ENCODE results near the gene TTLL11. TPM values are rescaled to one million over a fixed set of nuclear protein-coding genes. Genes with fewer than 3 reads are reported as not detected.

TTLL11 gene
- total and polyA plus RNA-seq, 2 experiments from 2014 or later = 0.57 to 1.4 TPM

DNA sequence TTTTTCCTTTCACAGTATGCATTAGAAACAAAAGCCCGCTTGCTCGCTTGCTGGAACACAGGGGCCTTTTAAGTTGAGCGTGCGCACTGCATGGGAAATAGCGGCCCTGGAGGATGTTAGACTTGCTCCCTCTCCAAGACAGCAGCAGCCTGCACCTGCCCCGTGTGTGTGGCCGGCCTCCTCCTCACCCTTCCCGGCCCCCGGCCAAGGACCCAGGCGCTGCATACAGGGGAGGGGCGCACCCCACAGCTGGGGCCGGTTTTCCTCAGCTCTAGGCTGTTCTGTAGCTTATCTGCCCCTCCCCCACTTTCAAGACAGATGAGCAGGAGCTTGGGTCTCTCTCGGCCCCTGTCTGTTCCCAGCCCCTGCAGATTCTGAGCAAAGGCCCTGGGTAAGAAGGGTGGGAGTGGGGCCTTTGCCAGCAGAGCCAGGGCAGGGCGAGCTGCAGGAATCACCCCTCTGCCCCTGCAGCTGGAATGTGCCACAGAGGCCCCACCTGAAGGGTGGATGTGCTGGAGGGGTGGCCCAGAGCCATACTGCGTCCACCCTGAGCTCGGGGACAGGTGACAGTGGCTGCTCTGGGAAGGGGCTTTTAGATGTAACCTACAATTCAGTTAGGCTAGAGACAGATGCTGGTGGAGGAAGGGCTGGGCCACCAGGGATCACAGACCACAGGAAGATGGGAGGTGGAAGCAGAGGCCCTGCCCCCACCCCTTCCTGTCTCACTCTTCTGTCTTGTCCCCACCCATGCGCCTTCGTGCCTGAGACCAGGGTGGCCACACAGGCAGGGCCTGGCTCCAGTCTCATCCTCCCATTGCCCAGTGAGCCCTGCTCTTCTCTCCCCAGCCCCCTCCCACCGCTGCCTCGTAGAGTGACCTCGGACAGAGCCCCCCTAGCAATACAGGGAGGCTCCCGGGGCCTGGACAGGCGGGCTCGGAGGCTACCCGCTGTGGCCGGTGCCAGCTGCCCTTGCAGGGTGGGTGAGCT, 309.3 kb downstream of the TTLL11 start:
- peaks cover 23% of the 10 kb centered on the region for H3K36me3 Mint-ChIP-seq (ENCODE audit: low read depth)
- H3K36me3 ChIP-seq (ENCODE audit: insufficient read depth) = no peaks in the 10 kb centered on the region
- H3K4me1 Mint-ChIP-seq = peaks cover 37% of the 10 kb centered on the region
- ATAC-seq (peak; percentile 63), DNase-seq (ENCODE audit: low spot score) (peak; percentile 63)
- peaks cover 25% of the 10 kb centered on the region for H3K4me1 ChIP-seq (ENCODE audit: insufficient read depth)
- peaks cover 15% of the 10 kb centered on the region for H3K27me3 Mint-ChIP-seq (ENCODE audit: insufficient read depth, low read depth, poor library complexity)
- H3K4me3 Mint-ChIP-seq = peak overlapping the region; percentile 27; the same call in 2 of the 3 replicates
- H3K9me2 ChIP-seq (ENCODE audit: insufficient read depth) = no peaks in the 10 kb centered on the region
- H4K20me1 ChIP-seq (replicated peaks; ENCODE audit: insufficient read depth) = no peaks in the 10 kb centered on the region; the same call in none of the 2 replicates
- no peak overlapping the region for H2AFZ ChIP-seq
- H3K79me2 ChIP-seq (replicated peaks; ENCODE audit: insufficient read depth) = peaks cover 5% of the 10 kb centered on the region; the same call in 1 of the 2 replicates
- no peaks in the 10 kb centered on the region for H3F3A ChIP-seq (replicated peaks; ENCODE audit: low read depth)
- no peaks in the 10 kb centered on the region for H3K9me3 Mint-ChIP-seq
- H3K4me3 ChIP-seq = no peak overlapping the region
- no peaks in the 10 kb centered on the region for H3K27me3 ChIP-seq (ENCODE audit: insufficient read depth)
- H3K4me2 ChIP-seq = peak overlapping the region; percentile 65
- H3K27ac ChIP-seq (ENCODE audit: low read depth) = peak overlapping the region; percentile 59; the same call in 1 of the 2 replicates
- H3K27ac Mint-ChIP-seq = peak overlapping the region; percentile 25; the same call in 1 of the 2 replicates
- TF ChIP-seq, protein P1, sequence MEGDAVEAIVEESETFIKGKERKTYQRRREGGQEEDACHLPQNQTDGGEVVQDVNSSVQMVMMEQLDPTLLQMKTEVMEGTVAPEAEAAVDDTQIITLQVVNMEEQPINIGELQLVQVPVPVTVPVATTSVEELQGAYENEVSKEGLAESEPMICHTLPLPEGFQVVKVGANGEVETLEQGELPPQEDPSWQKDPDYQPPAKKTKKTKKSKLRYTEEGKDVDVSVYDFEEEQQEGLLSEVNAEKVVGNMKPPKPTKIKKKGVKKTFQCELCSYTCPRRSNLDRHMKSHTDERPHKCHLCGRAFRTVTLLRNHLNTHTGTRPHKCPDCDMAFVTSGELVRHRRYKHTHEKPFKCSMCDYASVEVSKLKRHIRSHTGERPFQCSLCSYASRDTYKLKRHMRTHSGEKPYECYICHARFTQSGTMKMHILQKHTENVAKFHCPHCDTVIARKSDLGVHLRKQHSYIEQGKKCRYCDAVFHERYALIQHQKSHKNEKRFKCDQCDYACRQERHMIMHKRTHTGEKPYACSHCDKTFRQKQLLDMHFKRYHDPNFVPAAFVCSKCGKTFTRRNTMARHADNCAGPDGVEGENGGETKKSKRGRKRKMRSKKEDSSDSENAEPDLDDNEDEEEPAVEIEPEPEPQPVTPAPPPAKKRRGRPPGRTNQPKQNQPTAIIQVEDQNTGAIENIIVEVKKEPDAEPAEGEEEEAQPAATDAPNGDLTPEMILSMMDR (conservative IDR thresholded peaks at IDR 0.05; ENCODE audit: low read depth in 2 of 2) = no peak
- TF ChIP-seq EZH2phosphoT487 (IDR thresholded peaks at IDR 0.05; ENCODE audit: unreplicated experiment) (no peak), STAT1 (IDR thresholded peaks at IDR 0.05; ENCODE audit: unreplicated experiment) (no peak), NANOG (IDR thresholded peaks at IDR 0.05; ENCODE audit: borderline replicate concordance) (no peak), CREB1 (CRISPR knock-in tag; IDR thresholded peaks at IDR 0.05; ENCODE audit: low read depth) (no peak), EZH2 (IDR thresholded peaks at IDR 0.05; ENCODE audit: low read depth, unreplicated experiment) (no peak), ZNF114 (CRISPR knock-in tag; IDR thresholded peaks at IDR 0.05) (no peak)
- TF ChIP-seq, protein P2, sequence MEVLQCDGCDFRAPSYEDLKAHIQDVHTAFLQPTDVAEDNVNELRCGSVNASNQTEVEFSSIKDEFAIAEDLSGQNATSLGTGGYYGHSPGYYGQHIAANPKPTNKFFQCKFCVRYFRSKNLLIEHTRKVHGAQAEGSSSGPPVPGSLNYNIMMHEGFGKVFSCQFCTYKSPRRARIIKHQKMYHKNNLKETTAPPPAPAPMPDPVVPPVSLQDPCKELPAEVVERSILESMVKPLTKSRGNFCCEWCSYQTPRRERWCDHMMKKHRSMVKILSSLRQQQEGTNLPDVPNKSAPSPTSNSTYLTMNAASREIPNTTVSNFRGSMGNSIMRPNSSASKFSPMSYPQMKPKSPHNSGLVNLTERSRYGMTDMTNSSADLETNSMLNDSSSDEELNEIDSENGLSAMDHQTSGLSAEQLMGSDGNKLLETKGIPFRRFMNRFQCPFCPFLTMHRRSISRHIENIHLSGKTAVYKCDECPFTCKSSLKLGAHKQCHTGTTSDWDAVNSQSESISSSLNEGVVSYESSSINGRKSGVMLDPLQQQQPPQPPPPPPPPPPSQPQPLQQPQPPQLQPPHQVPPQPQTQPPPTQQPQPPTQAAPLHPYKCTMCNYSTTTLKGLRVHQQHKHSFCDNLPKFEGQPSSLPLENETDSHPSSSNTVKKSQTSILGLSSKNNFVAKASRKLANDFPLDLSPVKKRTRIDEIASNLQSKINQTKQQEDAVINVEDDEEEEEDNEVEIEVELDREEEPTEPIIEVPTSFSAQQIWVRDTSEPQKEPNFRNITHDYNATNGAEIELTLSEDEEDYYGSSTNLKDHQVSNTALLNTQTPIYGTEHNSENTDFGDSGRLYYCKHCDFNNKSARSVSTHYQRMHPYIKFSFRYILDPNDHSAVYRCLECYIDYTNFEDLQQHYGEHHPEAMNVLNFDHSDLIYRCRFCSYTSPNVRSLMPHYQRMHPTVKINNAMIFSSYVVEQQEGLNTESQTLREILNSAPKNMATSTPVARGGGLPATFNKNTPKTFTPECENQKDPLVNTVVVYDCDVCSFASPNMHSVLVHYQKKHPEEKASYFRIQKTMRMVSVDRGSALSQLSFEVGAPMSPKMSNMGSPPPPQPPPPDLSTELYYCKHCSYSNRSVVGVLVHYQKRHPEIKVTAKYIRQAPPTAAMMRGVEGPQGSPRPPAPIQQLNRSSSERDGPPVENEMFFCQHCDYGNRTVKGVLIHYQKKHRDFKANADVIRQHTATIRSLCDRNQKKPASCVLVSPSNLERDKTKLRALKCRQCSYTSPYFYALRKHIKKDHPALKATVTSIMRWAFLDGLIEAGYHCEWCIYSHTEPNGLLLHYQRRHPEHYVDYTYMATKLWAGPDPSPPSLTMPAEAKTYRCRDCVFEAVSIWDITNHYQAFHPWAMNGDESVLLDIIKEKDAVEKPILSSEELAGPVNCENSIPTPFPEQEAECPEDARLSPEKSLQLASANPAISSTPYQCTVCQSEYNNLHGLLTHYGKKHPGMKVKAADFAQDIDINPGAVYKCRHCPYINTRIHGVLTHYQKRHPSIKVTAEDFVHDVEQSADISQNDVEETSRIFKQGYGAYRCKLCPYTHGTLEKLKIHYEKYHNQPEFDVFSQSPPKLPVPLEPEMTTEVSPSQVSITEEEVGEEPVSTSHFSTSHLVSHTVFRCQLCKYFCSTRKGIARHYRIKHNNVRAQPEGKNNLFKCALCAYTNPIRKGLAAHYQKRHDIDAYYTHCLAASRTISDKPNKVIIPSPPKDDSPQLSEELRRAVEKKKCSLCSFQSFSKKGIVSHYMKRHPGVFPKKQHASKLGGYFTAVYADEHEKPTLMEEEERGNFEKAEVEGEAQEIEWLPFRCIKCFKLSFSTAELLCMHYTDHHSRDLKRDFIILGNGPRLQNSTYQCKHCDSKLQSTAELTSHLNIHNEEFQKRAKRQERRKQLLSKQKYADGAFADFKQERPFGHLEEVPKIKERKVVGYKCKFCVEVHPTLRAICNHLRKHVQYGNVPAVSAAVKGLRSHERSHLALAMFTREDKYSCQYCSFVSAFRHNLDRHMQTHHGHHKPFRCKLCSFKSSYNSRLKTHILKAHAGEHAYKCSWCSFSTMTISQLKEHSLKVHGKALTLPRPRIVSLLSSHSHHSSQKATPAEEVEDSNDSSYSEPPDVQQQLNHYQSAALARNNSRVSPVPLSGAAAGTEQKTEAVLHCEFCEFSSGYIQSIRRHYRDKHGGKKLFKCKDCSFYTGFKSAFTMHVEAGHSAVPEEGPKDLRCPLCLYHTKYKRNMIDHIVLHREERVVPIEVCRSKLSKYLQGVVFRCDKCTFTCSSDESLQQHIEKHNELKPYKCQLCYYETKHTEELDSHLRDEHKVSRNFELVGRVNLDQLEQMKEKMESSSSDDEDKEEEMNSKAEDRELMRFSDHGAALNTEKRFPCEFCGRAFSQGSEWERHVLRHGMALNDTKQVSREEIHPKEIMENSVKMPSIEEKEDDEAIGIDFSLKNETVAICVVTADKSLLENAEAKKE (CRISPR knock-in tag; IDR thresholded peaks at IDR 0.05) = no peak
- TF ChIP-seq, protein P3, sequence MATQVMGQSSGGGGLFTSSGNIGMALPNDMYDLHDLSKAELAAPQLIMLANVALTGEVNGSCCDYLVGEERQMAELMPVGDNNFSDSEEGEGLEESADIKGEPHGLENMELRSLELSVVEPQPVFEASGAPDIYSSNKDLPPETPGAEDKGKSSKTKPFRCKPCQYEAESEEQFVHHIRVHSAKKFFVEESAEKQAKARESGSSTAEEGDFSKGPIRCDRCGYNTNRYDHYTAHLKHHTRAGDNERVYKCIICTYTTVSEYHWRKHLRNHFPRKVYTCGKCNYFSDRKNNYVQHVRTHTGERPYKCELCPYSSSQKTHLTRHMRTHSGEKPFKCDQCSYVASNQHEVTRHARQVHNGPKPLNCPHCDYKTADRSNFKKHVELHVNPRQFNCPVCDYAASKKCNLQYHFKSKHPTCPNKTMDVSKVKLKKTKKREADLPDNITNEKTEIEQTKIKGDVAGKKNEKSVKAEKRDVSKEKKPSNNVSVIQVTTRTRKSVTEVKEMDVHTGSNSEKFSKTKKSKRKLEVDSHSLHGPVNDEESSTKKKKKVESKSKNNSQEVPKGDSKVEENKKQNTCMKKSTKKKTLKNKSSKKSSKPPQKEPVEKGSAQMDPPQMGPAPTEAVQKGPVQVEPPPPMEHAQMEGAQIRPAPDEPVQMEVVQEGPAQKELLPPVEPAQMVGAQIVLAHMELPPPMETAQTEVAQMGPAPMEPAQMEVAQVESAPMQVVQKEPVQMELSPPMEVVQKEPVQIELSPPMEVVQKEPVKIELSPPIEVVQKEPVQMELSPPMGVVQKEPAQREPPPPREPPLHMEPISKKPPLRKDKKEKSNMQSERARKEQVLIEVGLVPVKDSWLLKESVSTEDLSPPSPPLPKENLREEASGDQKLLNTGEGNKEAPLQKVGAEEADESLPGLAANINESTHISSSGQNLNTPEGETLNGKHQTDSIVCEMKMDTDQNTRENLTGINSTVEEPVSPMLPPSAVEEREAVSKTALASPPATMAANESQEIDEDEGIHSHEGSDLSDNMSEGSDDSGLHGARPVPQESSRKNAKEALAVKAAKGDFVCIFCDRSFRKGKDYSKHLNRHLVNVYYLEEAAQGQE (IDR thresholded peaks at IDR 0.05; ENCODE audit: unreplicated experiment) = no peak
